Esophagus muscularis mucosa (tissue), 4 donors: ENCODE data around the gene TMEM109. TPM values are rescaled to one million over a fixed set of nuclear protein-coding genes. Genes with fewer than 3 reads are reported as not detected.

Experiments
- DNase-seq: peaks from one replicate; pipeline ENCODE4 v3.0.0-alpha.2; 2017; ENCODE audit errors: extremely low spot score
- H3K27ac ChIP-seq, 4 donors: fragments of 200-600 bp; sonication (generic); replicated peaks in 1 of 4; 1 replicate in 3 of 4; 2 replicates in 1 of 4; pipeline ENCODE4 v1.5.1; 2016 to 2019; ENCODE audit warnings: mild to moderate bottlenecking in 1 of 4
- H3K27me3 ChIP-seq, 4 donors: fragments of 200-600 bp; sonication (generic); one replicate each; pipeline versions ENCODE4 v1.5.1 to v1.6.0; 2016 to 2019
- H3K36me3 ChIP-seq, 4 donors: fragments of 200-600 bp; sonication (generic); one replicate each; pipeline ENCODE4 v1.5.1; 2016 to 2019
- H3K4me1 ChIP-seq, 4 donors: fragments of 200-600 bp; sonication (generic); one replicate each; pipeline ENCODE4 v1.5.1; 2016 to 2019
- H3K4me3 ChIP-seq, 4 donors: fragments of 200-600 bp; sonication (generic); 1 replicate in 2 of 4; 2 replicates in 2 of 4; pipeline ENCODE4 v1.5.1; 2016 to 2019; ENCODE audit warnings: mild to moderate bottlenecking in 4 of 4, moderate library complexity in 1 of 4
- H3K9me3 ChIP-seq, 4 donors: fragments of 200-600 bp; sonication (generic); 1 replicate in 3 of 4; 2 replicates in 1 of 4; pipeline ENCODE4 v1.5.1; 2016 to 2019
- EP300 ChIP-seq: sonication (generic); formaldehyde crosslinking; IDR thresholded peaks from one replicate; pipeline ENCODE4 v1.6.1; 2017; ENCODE audit warnings: antibody characterized with exemption
- POLR2A ChIP-seq: fragments of 450-650 bp; IDR thresholded peaks from one replicate; pipeline ENCODE4 v1.6.1; 2017; ENCODE audit warnings: antibody characterized with exemption, moderate library complexity, mild to moderate bottlenecking, low read depth
- POLR2AphosphoS5 ChIP-seq, 2 donors: sonication (generic); formaldehyde crosslinking; IDR thresholded peaks; one replicate each; pipeline ENCODE4 v1.6.1; 2017; ENCODE audit warnings: antibody characterized with exemption in 2 of 2
- WGBS: methylation state at CpG from one replicate; pipeline ENCODE4 v1.1.5; 2018; 5-methylcytosine and 5-hydroxymethylcytosine counted together
- intact Hi-C: fragments of 100-400 bp; cut with DNase I; formaldehyde crosslinking; loops from one replicate; pipeline ENCODE4 v1.15.1; 2023
- total RNA-seq, 4 donors: library from RNA; depleted of rRNA; stranded (reverse); fragments of >200 nt; gene quantifications; one replicate each; pipeline versions ENCODE4 v1.1.0 to v1.2.1, GENCODE V29; 2016
- TF ChIP-seq, protein P1 (sequence below), 3 experiments: fragments of 200-600 bp in 2 of 3; fragments of 450-650 bp in 1 of 3; sonication (generic) in 2 of 3; IDR thresholded peaks; one replicate each; pipeline ENCODE4 v1.5.1; 2017 to 2019; ENCODE audit warnings: antibody characterized with exemption in 3 of 3, mild to moderate bottlenecking in 2 of 3, moderate library complexity in 1 of 3

Gene TMEM109
- total RNA-seq, 4 donors from 2014 or later, result 106 to 186 (median 138) TPM

DNA sequence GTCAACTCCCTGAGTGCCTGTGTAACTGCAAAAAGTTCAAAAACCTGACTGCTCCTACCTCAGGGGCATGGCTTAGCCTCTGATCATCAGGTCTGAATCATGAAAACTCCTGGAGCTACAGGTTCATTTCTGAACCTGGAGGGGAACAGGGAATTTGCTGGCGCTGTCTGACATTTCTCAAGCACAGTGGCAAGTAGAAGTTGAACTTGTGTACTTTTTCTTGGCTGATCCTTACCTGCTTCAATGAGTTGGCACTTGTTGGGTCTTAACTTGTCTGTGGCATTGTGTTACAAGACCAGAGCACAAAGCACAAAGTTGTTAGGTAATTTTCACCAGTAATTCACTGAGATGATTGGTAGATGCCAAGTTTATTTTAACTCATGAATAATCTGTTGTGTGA lies 3.3 kb downstream of the TMEM109 start:
- Histone ChIP-seq H3K36me3 (peaks cover 26 to 34% (median 27%) of the 10 kb centered on the region in 4 donors), H3K4me1 (peaks cover 54 to 65% (median 60%) of the 10 kb centered on the region in 4 donors), H3K9me3 (no peaks in the 10 kb centered on the region), H3K27me3 (no peaks in the 10 kb centered on the region), H3K4me3 (no peak overlapping the region), H3K27ac (peak overlapping the region in 1 of 4 donors; percentile 2)
- intact Hi-C loops, result no loop called here
- no peak for DNase-seq
- 100% methylated on average over 1 of the region's 1 CpG for WGBS
- TF ChIP-seq EP300, result no peak
- TF ChIP-seq, protein P1, sequence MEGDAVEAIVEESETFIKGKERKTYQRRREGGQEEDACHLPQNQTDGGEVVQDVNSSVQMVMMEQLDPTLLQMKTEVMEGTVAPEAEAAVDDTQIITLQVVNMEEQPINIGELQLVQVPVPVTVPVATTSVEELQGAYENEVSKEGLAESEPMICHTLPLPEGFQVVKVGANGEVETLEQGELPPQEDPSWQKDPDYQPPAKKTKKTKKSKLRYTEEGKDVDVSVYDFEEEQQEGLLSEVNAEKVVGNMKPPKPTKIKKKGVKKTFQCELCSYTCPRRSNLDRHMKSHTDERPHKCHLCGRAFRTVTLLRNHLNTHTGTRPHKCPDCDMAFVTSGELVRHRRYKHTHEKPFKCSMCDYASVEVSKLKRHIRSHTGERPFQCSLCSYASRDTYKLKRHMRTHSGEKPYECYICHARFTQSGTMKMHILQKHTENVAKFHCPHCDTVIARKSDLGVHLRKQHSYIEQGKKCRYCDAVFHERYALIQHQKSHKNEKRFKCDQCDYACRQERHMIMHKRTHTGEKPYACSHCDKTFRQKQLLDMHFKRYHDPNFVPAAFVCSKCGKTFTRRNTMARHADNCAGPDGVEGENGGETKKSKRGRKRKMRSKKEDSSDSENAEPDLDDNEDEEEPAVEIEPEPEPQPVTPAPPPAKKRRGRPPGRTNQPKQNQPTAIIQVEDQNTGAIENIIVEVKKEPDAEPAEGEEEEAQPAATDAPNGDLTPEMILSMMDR (IDR thresholded peaks at IDR 0.05), result no peak
- no peak for TF ChIP-seq POLR2AphosphoS5 (IDR thresholded peaks at IDR 0.05)
- no peak for TF ChIP-seq POLR2A

DNA sequence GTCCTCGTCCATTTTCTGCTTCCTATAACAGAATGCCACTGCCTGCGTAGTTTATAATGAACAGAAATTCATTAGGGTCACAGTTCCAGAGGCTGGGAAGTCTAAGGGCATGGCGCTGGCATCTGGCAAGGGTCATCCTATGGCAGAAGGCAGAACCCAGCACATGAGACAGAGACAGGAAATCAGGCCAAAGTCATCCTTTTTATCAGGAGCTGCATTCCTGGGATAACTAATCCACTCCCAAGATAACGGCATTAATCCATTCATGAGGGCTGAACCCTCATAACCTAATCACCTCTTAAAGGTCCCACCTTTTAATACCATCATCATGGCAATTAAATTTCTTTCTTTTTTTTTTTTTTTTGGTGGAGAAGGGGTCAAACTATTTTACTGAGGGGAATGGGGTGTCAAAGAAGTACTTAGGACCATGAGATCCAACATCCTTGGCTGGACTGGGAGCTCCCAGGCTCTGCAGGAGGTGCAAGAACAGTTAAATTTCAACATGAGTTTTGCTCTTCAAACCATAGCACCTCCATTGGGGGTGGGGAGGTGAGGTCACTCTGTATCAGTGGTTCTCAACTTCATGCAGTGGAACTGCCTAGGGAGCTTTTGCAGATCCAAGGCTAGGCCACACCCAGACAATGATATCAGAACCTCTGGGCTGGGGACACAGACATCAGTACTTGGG lies 4.4 kb downstream of the TMEM109 start:
- intact Hi-C loops, result no loop called here

DNA sequence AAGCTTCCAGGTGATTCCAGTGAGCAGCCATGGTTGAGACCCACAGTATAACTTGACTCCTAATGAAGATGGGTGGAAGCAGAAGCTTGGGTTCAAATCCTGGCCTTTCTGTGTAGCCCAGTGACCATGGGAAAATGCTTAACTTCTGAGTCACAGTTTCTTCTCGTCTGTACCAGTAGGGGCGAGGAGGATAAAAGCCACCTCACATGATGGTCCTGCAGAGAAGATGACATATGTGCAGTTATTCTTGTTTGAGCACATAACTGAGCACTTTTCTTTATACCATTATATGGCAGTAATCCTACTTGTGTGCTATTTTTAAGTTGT lies 4.9 kb downstream of the TMEM109 start:
- no peak for DNase-seq
- Histone ChIP-seq H3K27ac (no peak overlapping the region), H3K4me1 (peaks cover 48 to 61% (median 53%) of the 10 kb centered on the region in 4 donors), H3K9me3 (no peaks in the 10 kb centered on the region), H3K4me3 (no peak overlapping the region), H3K27me3 (peaks cover 0 to 8% (median 0%) of the 10 kb centered on the region in 4 donors), H3K36me3 (peaks cover 34 to 48% (median 39%) of the 10 kb centered on the region in 4 donors)
- WGBS, result 53% methylated on average over 2 of the region's 2 CpGs
- TF ChIP-seq, protein P1 (IDR thresholded peaks at IDR 0.05), result no peak
- TF ChIP-seq POLR2A, result no peak
- no peak for TF ChIP-seq EP300
- TF ChIP-seq POLR2AphosphoS5 (IDR thresholded peaks at IDR 0.05), result no peak
- intact Hi-C loops, result no loop called here

More for the DNA sequence above, 4.4 kb downstream of the TMEM109 start:
- WGBS, result 95% methylated on average over 4 of the region's 4 CpGs
- Histone ChIP-seq H3K36me3 (peaks cover 34 to 45% (median 38%) of the 10 kb centered on the region in 4 donors), H3K27me3 (peaks cover 0 to 3% (median 0%) of the 10 kb centered on the region in 4 donors), H3K4me3 (no peak overlapping the region), H3K9me3 (no peaks in the 10 kb centered on the region), H3K27ac (no peak overlapping the region), H3K4me1 (peaks cover 46 to 58% (median 51%) of the 10 kb centered on the region in 4 donors)
- TF ChIP-seq EP300, result no peak
- TF ChIP-seq POLR2A, result no peak
- TF ChIP-seq POLR2AphosphoS5 (IDR thresholded peaks at IDR 0.05), result no peak
- TF ChIP-seq, protein P1 (IDR thresholded peaks at IDR 0.05), result no peak
- DNase-seq, result no peak

DNA sequence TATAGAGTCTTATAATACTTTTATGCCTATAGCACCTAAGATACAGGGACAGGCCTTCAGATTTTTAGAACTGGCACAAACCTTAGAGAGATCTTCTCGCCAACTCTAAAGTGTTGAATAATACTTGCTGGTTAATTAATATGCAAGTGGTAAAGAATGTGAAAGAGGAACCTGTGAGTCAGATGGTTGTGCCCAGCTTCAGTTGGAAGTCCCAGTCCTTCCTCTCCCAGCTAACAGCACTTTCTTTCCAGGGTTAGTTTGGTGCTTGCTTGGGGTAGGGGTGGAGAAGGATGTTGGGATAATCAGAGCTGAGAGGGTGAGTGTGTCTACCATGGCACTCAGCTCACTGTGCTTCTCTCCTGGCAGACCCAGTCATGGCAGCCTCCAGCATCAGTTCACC lies 5.4 kb downstream of the TMEM109 start:
- TF ChIP-seq POLR2A (no peak), EP300 (no peak), POLR2AphosphoS5 (IDR thresholded peaks at IDR 0.05) (no peak)
- TF ChIP-seq, protein P1 (IDR thresholded peaks at IDR 0.05), result no peak
- 83% methylated on average over 1 of the region's 1 CpG for WGBS
- Histone ChIP-seq H3K27me3 (peaks cover 0 to 13% (median 0%) of the 10 kb centered on the region in 4 donors), H3K36me3 (peaks cover 34 to 48% (median 39%) of the 10 kb centered on the region in 4 donors), H3K4me1 (peaks cover 52 to 65% (median 56%) of the 10 kb centered on the region in 4 donors), H3K4me3 (no peak overlapping the region), H3K27ac (no peak overlapping the region), H3K9me3 (no peaks in the 10 kb centered on the region)
- DNase-seq, result no peak
- intact Hi-C loops, result no loop called here

DNA sequence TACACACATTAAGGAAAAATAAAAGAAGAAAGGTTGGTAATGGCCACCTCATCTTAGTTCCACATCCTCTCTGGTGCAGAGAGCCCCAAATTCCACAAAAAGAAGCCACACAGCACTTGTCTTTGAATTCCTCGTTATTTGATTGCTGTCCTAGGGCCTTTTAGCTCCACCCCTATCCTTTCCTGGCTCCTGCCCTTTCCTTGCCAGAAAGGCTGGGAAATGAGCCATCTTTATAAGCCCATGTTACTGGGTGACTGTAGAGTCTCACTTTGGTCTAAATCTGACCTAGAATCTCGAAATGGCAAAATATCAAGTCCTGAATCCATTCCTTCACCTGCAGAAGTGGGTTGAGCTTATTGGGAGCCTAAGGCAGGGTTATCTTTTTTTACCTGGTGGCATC lies 6.0 kb downstream of the TMEM109 start:
- peaks cover 34 to 48% (median 39%) of the 10 kb centered on the region in 4 donors for H3K36me3 ChIP-seq
- no peaks in the 10 kb centered on the region for H3K9me3 ChIP-seq
- intact Hi-C loops, result no loop called here
- H3K4me1 ChIP-seq, result peaks cover 58 to 67% (median 61%) of the 10 kb centered on the region in 4 donors
- H3K27me3 ChIP-seq, result peaks cover 0 to 19% (median 5%) of the 10 kb centered on the region in 4 donors
- DNase-seq, result no peak
- no peak for TF ChIP-seq POLR2A
- no peak for TF ChIP-seq EP300
- TF ChIP-seq POLR2AphosphoS5 (IDR thresholded peaks at IDR 0.05), result no peak
- TF ChIP-seq, protein P1 (IDR thresholded peaks at IDR 0.05), result no peak
- H3K27ac ChIP-seq, result no peak overlapping the region
- H3K4me3 ChIP-seq, result no peak overlapping the region
- 63% methylated on average over 2 of the region's 2 CpGs for WGBS
